Psoas muscle (tissue), 8 donors: Measurements from ENCODE around the gene OR2A5. TPM values are rescaled to one million over a fixed set of nuclear protein-coding genes. Genes with fewer than 3 reads are reported as not detected.

Source experiments
- ATAC-seq, 4 donors: fragments of 200-7000 bp; cut with Tn5 transposase; one replicate each; pipeline ENCODE4 v1.9.1; 2020; ENCODE audit warnings: moderate library complexity in 3 of 4, mild to moderate bottlenecking in 2 of 4
- DNase-seq, 2 donors: peaks; one replicate each; pipeline ENCODE4 v3.0.0-alpha.2; 2020
- H3K27ac ChIP-seq: fragments of 200-600 bp; one replicate; pipeline ENCODE4 v1.8.0; 2022
- H3K27me3 ChIP-seq, 3 donors: fragments of 200-600 bp in 1 of 3; one replicate each; pipeline versions ENCODE4 v1.6.1 to v1.8.0; 2013 to 2022; ENCODE audit warnings: low read length in 2 of 3, mild to moderate bottlenecking in 2 of 3, moderate library complexity in 1 of 3; ENCODE audit not compliant: insufficient read depth in 3 of 3
- H3K36me3 ChIP-seq, 2 donors: fragments of 200-600 bp in 1 of 2; one replicate each; pipeline versions ENCODE4 v1.6.1 to v1.8.0; 2013 to 2022; ENCODE audit warnings: low read depth in 1 of 2, mild to moderate bottlenecking in 1 of 2, moderate library complexity in 1 of 2; ENCODE audit not compliant: insufficient read depth in 1 of 2
- H3K4me1 ChIP-seq: fragments of 200-600 bp; one replicate; pipeline ENCODE4 v1.8.0; 2022
- H3K4me3 ChIP-seq: fragments of 200-600 bp; one replicate; pipeline ENCODE4 v1.8.0; 2022; ENCODE audit warnings: mild to moderate bottlenecking
- H3K9me3 ChIP-seq: fragments of 200-600 bp; one replicate; pipeline ENCODE4 v1.8.0; 2022
- CTCF ChIP-seq: fragments of 200-600 bp; IDR thresholded peaks from one replicate; pipeline ENCODE4 v1.8.0; 2022; ENCODE audit warnings: antibody characterized with exemption
- WGBS, 3 donors: extraction: QIAGEN DNeasy Blood & Tissue Kit; methylation state at CpG; one replicate each; pipeline versions ENCODE4 v1.1.6 to v1.1.7; 2013; 5-methylcytosine and 5-hydroxymethylcytosine counted together
- intact Hi-C, 2 donors: fragments of 100-400 bp; cut with DNase I; formaldehyde crosslinking; loops; one replicate each; pipeline versions ENCODE4 v1.11.0 to v1.14.2; 2022
- polyA plus RNA-seq, 3 donors: library from polyadenylated mRNA; stranded (reverse); fragments of 200-250 nt; gene quantifications; one replicate each; pipeline ENCODE4 v1.2.3, GENCODE V29; 2013
- total RNA-seq, 4 donors: library from RNA; stranded (reverse); fragmentation: NEBNext Ultra II Directional in 2 of 4; extraction: Animal tissue kit (Norgen Biotek cat#: 25700) in 2 of 4; gene quantifications; one replicate each; pipeline versions ENCODE4 v1.2.1 to v1.2.4, GENCODE V29; 2021 to 2023
- donor health status: healthy with polysubstance abuse.
- donor health status: DM: no; HTN: no; CAD: no; lungs with moderate emphysema.
- donor health status: Bipolar disorder and iron deficiency.
- donor health status: healthy.
- donor health status: DM: yes; HTN: yes; CAD: no.
- donor health status: DM: no; HTN: no; CAD: no.
- donor health status: DM: no; HTN: no; CAD: no.
- donor health status: DM: yes; HTN: yes; CAD: no.

OR2A5 gene
- total and polyA plus RNA-seq, 7 donors, result not detected

GRCh38 chr7:144011458-144012230 lies 37.1 kb upstream of the OR2A5 start:
- H3K4me3 ChIP-seq, result no peak overlapping the region
- no peaks in the 10 kb centered on the region for H3K36me3 ChIP-seq
- WGBS, 3 donors, result 60 to 79% (median 77%) methylated on average over 5 of the region's 5 CpGs
- intact Hi-C loops, result no loop called here
- H3K4me1 ChIP-seq, result no peaks in the 10 kb centered on the region
- TF ChIP-seq CTCF, result no peak
- DNase-seq (no peak), ATAC-seq (no peak)
- no peaks in the 10 kb centered on the region for H3K27me3 ChIP-seq
- H3K9me3 ChIP-seq, result no peaks in the 10 kb centered on the region
- H3K27ac ChIP-seq, result no peak overlapping the region

- Histone ChIP-seq H3K9me3 (no peaks in the 10 kb centered on the region), H3K27ac (no peak overlapping the region), H3K4me3 (no peak overlapping the region), H3K4me1 (no peaks in the 10 kb centered on the region), H3K27me3 (no peaks in the 10 kb centered on the region), H3K36me3 (no peaks in the 10 kb centered on the region)
- no peak for TF ChIP-seq CTCF
- intact Hi-C loops, result no loop called here
- 65 to 85% (median 73%) methylated on average over 4 of the region's 4 CpGs for WGBS, 3 donors
- no peak for DNase-seq
- no peak for ATAC-seq
Measured at GRCh38 chr7:144018065-144018464, 30.7 kb upstream of the OR2A5 start.

- DNase-seq, result no peak
- intact Hi-C loops, result no loop called here
Measured at GRCh38 chr7:144019457-144019856, 29.3 kb upstream of the OR2A5 start.

GRCh38 chr7:144020340-144020739 lies 28.4 kb upstream of the OR2A5 start:
- Histone ChIP-seq H3K27me3 (no peaks in the 10 kb centered on the region), H3K27ac (no peak overlapping the region), H3K9me3 (no peaks in the 10 kb centered on the region), H3K4me1 (no peaks in the 10 kb centered on the region), H3K4me3 (no peak overlapping the region), H3K36me3 (no peaks in the 10 kb centered on the region)
- 40 to 60% (median 43%) methylated on average over 3 of the region's 3 CpGs for WGBS, 3 donors
- DNase-seq, result no peak
- intact Hi-C loops, result no loop called here
- ATAC-seq, result no peak
- no peak for TF ChIP-seq CTCF

More at GRCh38 chr7:144019457-144019856, 29.3 kb upstream of the OR2A5 start:
- peak in 3 of 4 donors; percentile 19 to 65 (median 35) for ATAC-seq
- no peaks in the 10 kb centered on the region for H3K36me3 ChIP-seq
- H3K27me3 ChIP-seq, result no peaks in the 10 kb centered on the region
- no peak overlapping the region for H3K4me3 ChIP-seq
- 26 to 48% (median 29%) methylated on average over 2 of the region's 2 CpGs for WGBS, 3 donors
- no peak overlapping the region for H3K27ac ChIP-seq
- no peaks in the 10 kb centered on the region for H3K4me1 ChIP-seq
- no peaks in the 10 kb centered on the region for H3K9me3 ChIP-seq
- TF ChIP-seq CTCF, result no peak

- Histone ChIP-seq H3K27ac (no peak overlapping the region), H3K36me3 (no peaks in the 10 kb centered on the region), H3K9me3 (no peaks in the 10 kb centered on the region), H3K4me3 (no peak overlapping the region), H3K4me1 (no peaks in the 10 kb centered on the region), H3K27me3 (no peaks in the 10 kb centered on the region)
- TF ChIP-seq CTCF, result no peak
- intact Hi-C loops, result no loop called here
- no peak for ATAC-seq
- DNase-seq, result no peak
Measured at GRCh38 chr7:144022169-144022568, 26.6 kb upstream of the OR2A5 start.
